Right atrium auricular region (tissue), 2 donors: Measurements from ENCODE around the gene SLC39A7. TPM values are rescaled to one million over a fixed set of nuclear protein-coding genes. Genes with fewer than 3 reads are reported as not detected.
"Not testable (repeated sequence)": the region's sequence is repeated elsewhere in the genome, so short reads cannot be mapped to it uniquely, and the experiment has no call there.

ENCODE experiments used
- DNase-seq: peaks from one replicate; pipeline ENCODE4 v3.0.0-alpha.2; 2019; ENCODE audit warnings: low spot score
- H3K27ac ChIP-seq, 2 donors: fragments of 200-600 bp; sonication (generic); 1 replicate in 1 of 2; 2 replicates in 1 of 2; pipeline ENCODE4 v1.5.1; 2016 to 2019
- H3K27me3 ChIP-seq, 2 donors: fragments of 200-600 bp; sonication (generic); one replicate each; pipeline versions ENCODE4 v1.5.1 to v1.6.0; 2017 to 2019
- H3K36me3 ChIP-seq: fragments of 200-600 bp; sonication (generic); one replicate; pipeline ENCODE4 v1.5.1; 2016
- H3K4me1 ChIP-seq, 2 donors: fragments of 200-600 bp; sonication (generic); one replicate each; pipeline versions ENCODE4 v1.5.1 to v1.6.0; 2017 to 2019
- H3K4me3 ChIP-seq, 2 donors: fragments of 200-600 bp; sonication (generic); 1 replicate in 1 of 2; 2 replicates in 1 of 2; pipeline ENCODE4 v1.5.1; 2017 to 2019; ENCODE audit warnings: mild to moderate bottlenecking in 1 of 2, moderate library complexity in 1 of 2
- H3K9me3 ChIP-seq, 2 donors: fragments of 200-600 bp; sonication (generic); one replicate each; pipeline ENCODE4 v1.5.1; 2019
- CTCF ChIP-seq, 2 donors: fragments of 200-600 bp; sonication (generic); IDR thresholded peaks; one replicate each; pipeline ENCODE4 v1.5.1; 2019; ENCODE audit warnings: antibody characterized with exemption in 2 of 2
- total RNA-seq, 2 donors: library from RNA; depleted of rRNA; stranded (reverse); fragments of >200 nt; gene quantifications; one replicate each; pipeline ENCODE4 v1.1.0, GENCODE V29; 2016

Gene SLC39A7
- total RNA-seq, 2 donors from 2014 or later: 67.0 to 70.0 TPM

DNA sequence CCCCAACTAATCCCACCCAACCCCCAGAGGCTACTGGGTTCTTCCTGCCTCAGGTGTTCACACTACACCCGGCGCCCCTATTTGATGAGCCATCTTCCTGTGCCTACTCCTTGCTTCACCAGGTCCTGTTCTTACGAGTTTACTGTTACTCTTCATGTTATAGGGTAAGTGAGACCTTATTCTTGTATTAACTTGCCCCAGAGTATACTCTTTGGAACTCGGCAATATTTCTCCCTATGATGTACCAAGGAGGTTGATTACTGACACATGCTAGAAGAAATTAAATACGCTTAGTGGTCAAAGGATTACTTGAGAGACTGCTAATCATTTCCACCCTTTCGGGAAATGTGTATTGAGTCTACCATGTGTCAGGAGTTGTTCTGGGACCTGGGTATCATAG, 16.6 kb downstream of the SLC39A7 start:
- TF ChIP-seq CTCF (IDR thresholded peaks at IDR 0.05): no peak

GRCh38 chr6:33217681-33218080, 17.0 kb downstream of the SLC39A7 start:
- DNase-seq: no peak
- Histone ChIP-seq H3K36me3 (no peaks in the 10 kb centered on the region), H3K27me3 (no peaks in the 10 kb centered on the region), H3K4me1 (peaks cover 0 to 14% of the 10 kb centered on the region in 2 donors), H3K9me3 (no peaks in the 10 kb centered on the region), H3K27ac (no peak overlapping the region), H3K4me3 (no peak overlapping the region)
- no peak for TF ChIP-seq CTCF (IDR thresholded peaks at IDR 0.05)

More for the DNA sequence above, 16.6 kb downstream of the SLC39A7 start:
- Histone ChIP-seq H3K9me3 (no peaks in the 10 kb centered on the region), H3K4me3 (no peak overlapping the region), H3K4me1 (peaks cover 0 to 18% of the 10 kb centered on the region in 2 donors), H3K36me3 (no peaks in the 10 kb centered on the region), H3K27ac (no peak overlapping the region), H3K27me3 (no peaks in the 10 kb centered on the region)
- DNase-seq: no peak

DNA sequence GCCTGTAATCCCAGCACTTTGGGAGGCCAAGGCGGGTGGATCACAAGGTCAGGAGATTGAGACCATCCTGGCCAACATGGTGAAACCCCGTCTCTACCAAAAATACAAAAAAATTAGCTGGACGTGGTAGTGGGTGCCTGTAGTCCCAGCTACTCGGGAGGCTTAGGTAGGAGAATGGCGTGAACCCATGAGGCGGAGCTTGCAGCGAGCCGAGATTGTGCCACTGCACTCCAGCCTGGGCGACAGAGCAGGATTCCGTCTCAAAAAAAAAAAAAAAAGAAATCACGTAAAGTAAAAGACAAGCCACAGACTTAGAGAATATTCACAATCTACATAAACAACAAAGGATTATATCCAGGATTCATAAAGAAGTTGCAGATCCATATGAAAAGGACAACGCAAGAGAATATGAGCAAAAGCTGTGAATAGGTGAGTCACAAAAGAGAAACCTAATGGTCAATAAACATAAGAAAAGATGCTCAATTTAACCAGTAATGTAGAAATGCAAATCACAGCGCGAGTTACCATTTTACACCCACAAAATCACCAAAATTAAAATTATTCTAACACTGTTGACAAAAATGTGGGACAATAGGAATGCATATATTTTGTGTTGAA, 25.9 kb downstream of the SLC39A7 start:
- not testable (repeated sequence) for H3K9me3 ChIP-seq, H3K27me3 ChIP-seq, H3K4me1 ChIP-seq, H3K4me3 ChIP-seq, H3K27ac ChIP-seq, DNase-seq, H3K36me3 ChIP-seq

- H3K4me3 ChIP-seq: no peak overlapping the region
- TF ChIP-seq CTCF (IDR thresholded peaks at IDR 0.05): no peak
- H3K4me1 ChIP-seq: no peaks in the 10 kb centered on the region
- H3K27ac ChIP-seq: no peak overlapping the region
- no peaks in the 10 kb centered on the region for H3K27me3 ChIP-seq
- H3K9me3 ChIP-seq: no peaks in the 10 kb centered on the region
- no peaks in the 10 kb centered on the region for H3K36me3 ChIP-seq
- no peak for DNase-seq
Measured at GRCh38 chr6:33235221-33235634, 34.6 kb downstream of the SLC39A7 start.

GRCh38 chr6:33236328-33236727, 35.7 kb downstream of the SLC39A7 start:
- no peaks in the 10 kb centered on the region for H3K9me3 ChIP-seq
- no peaks in the 10 kb centered on the region for H3K4me1 ChIP-seq
- H3K36me3 ChIP-seq: no peaks in the 10 kb centered on the region
- no peak overlapping the region for H3K4me3 ChIP-seq
- no peak for DNase-seq
- no peaks in the 10 kb centered on the region for H3K27me3 ChIP-seq
- TF ChIP-seq CTCF (IDR thresholded peaks at IDR 0.05): no peak
- H3K27ac ChIP-seq: no peak overlapping the region

GRCh38 chr6:33236852-33237251, 36.2 kb downstream of the SLC39A7 start:
- no peak for DNase-seq
- H3K27ac ChIP-seq: no peak overlapping the region
- no peak overlapping the region for H3K4me3 ChIP-seq
- no peaks in the 10 kb centered on the region for H3K4me1 ChIP-seq
- H3K27me3 ChIP-seq: no peaks in the 10 kb centered on the region
- H3K36me3 ChIP-seq: no peaks in the 10 kb centered on the region
- TF ChIP-seq CTCF (IDR thresholded peaks at IDR 0.05): no peak
- no peaks in the 10 kb centered on the region for H3K9me3 ChIP-seq
